IMR-90 (cell line): ENCODE data around the gene ZNF571. TPM values are rescaled to one million over a fixed set of nuclear protein-coding genes. Genes with fewer than 3 reads are reported as not detected.
A peak's percentile ranks its signal among the peaks of the same experiment; 100 is the strongest.

Source experiments
- ATAC-seq: fragments of 200-7000 bp; cut with Tn5 transposase; 2 replicates; pipeline ENCODE4 v1.9.1; 2020; ENCODE audit warnings: low read depth, mild to moderate bottlenecking, moderate library complexity
- BruUV-seq: library from RNA; stranded (reverse); fragments of 400-500 nt; replicated peaks from 2 replicates; lab custom pipeline; 2021; lab: Mats Ljungman, UMichigan
- CTCF ChIA-PET: fragments of 300-600 bp; formaldehyde crosslinking; extraction: SDS; loops from one replicate; lab custom pipeline; 2021; ENCODE audit warnings: antibody characterized with exemption; lab: Yijun Ruan, JAX
- POLR2A ChIA-PET: fragments of 300-600 bp; sonication (Branson Sonifier 250); formaldehyde crosslinking; loops from one replicate; lab custom pipeline; 2022; ENCODE audit warnings: antibody characterized with exemption; ENCODE audit not compliant: unreplicated experiment; lab: Charles Lee
- DNase-seq: peaks from one replicate; pipeline ENCODE4 v3.0.0; 2013
- H2AFZ ChIP-seq: replicated peaks from 2 replicates; pipeline ENCODE3; 2013; ENCODE audit warnings: low read length, mild to moderate bottlenecking; ENCODE audit not compliant: poor library complexity
- H2AK5ac ChIP-seq: 2 replicates; pipeline ENCODE4 v1.6.1; 2013; ENCODE audit warnings: low read depth, low read length, inconsistent platforms
- H2AK9ac ChIP-seq: replicated peaks from 2 replicates; pipeline ENCODE3; 2013; ENCODE audit warnings: mild to moderate bottlenecking, low read depth, low read length, moderate library complexity; ENCODE audit not compliant: poor library complexity
- H2BK120ac ChIP-seq: 2 replicates; pipeline ENCODE4 v1.6.1; 2013; ENCODE audit warnings: low read depth, low read length, inconsistent platforms
- H2BK15ac ChIP-seq: 3 replicates; pipeline ENCODE4 v1.6.1; 2013; ENCODE audit warnings: low read depth, low read length, inconsistent platforms
- H2BK20ac ChIP-seq: 2 replicates; pipeline ENCODE4 v1.6.1; 2013; ENCODE audit warnings: low read depth, mild to moderate bottlenecking, inconsistent platforms, low read length, moderate library complexity
- H2BK5ac ChIP-seq: 2 replicates; pipeline ENCODE4 v1.6.1; 2013; ENCODE audit warnings: mild to moderate bottlenecking, low read depth, low read length, inconsistent platforms; ENCODE audit not compliant: poor library complexity, severe bottlenecking
- H3K14ac ChIP-seq: replicated peaks from 2 replicates; pipeline ENCODE4 v1.6.1; 2013; ENCODE audit warnings: low read depth, low read length, inconsistent platforms
- H3K18ac ChIP-seq: 2 replicates; pipeline ENCODE4 v1.6.1; 2013; ENCODE audit warnings: low read depth, low read length, control low read depth
- H3K23ac ChIP-seq: 2 replicates; pipeline ENCODE4 v1.6.1; 2013; ENCODE audit warnings: low read depth, low read length, inconsistent platforms
- H3K27ac ChIP-seq: 2 replicates; pipeline ENCODE4 v1.5.1; 2013; ENCODE audit warnings: mild to moderate bottlenecking, control low read depth, low read length; ENCODE audit not compliant: insufficient read depth
- H3K27me3 ChIP-seq: 2 replicates; pipeline ENCODE4 v1.6.1; 2013; ENCODE audit warnings: low read length; ENCODE audit not compliant: control insufficient read depth, insufficient read depth
- H3K36me3 ChIP-seq: 2 replicates; pipeline ENCODE4 v1.6.1; 2013; ENCODE audit warnings: low read length, mixed read lengths; ENCODE audit not compliant: control insufficient read depth, insufficient read depth
- H3K4ac ChIP-seq: 2 replicates; pipeline ENCODE4 v1.6.1; 2013; ENCODE audit warnings: low read depth, low read length, inconsistent platforms
- H3K4me1 ChIP-seq: 2 replicates; pipeline ENCODE4 v1.6.1; 2013; ENCODE audit warnings: low read length, mixed read lengths; ENCODE audit not compliant: control insufficient read depth, insufficient read depth
- H3K4me2 ChIP-seq: 2 replicates; pipeline ENCODE4 v1.6.1; 2013; ENCODE audit warnings: low read depth, mild to moderate bottlenecking, control low read depth, low read length, moderate library complexity
- H3K4me3 ChIP-seq: 2 replicates; pipeline ENCODE4 v1.5.1; 2013; ENCODE audit warnings: low read depth, mild to moderate bottlenecking, control low read depth, low read length, moderate library complexity; ENCODE audit not compliant: insufficient read depth
- H3K56ac ChIP-seq: 2 replicates; pipeline ENCODE4 v1.6.1; 2013; ENCODE audit warnings: low read length, inconsistent platforms; ENCODE audit not compliant: insufficient read depth; ENCODE audit errors: extremely low read depth
- H3K79me1 ChIP-seq, 2 experiments: 2 replicates each; pipeline ENCODE4 v1.6.1; 2013; ENCODE audit warnings: low read length in 2 of 2, inconsistent platforms in 1 of 2, low read depth in 1 of 2
- H3K9ac ChIP-seq: 2 replicates; pipeline ENCODE4 v1.6.1; 2013; ENCODE audit warnings: low read depth, low read length, control low read depth
- H3K9me1 ChIP-seq: 2 replicates; pipeline ENCODE4 v1.6.1; 2013; ENCODE audit warnings: low read length, inconsistent platforms; ENCODE audit not compliant: insufficient read depth
- H3K9me3 ChIP-seq: 2 replicates; pipeline ENCODE4 v1.6.1; 2013; ENCODE audit warnings: low read length; ENCODE audit not compliant: control insufficient read depth, insufficient read depth
- H4K20me1 ChIP-seq: 2 replicates; pipeline ENCODE4 v1.6.1; 2013; ENCODE audit warnings: low read length, inconsistent platforms; ENCODE audit not compliant: insufficient read depth
- H4K5ac ChIP-seq: 2 replicates; pipeline ENCODE4 v1.6.1; 2013; ENCODE audit warnings: mild to moderate bottlenecking, low read depth, low read length, control low read depth
- H4K8ac ChIP-seq, 2 experiments: 2 replicates each; pipeline ENCODE4 v1.6.1; 2013; ENCODE audit warnings: low read depth in 2 of 2, low read length in 2 of 2, control low read depth in 1 of 2, inconsistent platforms in 1 of 2
- H4K91ac ChIP-seq: 2 replicates; pipeline ENCODE4 v1.6.1; 2013; ENCODE audit warnings: low read depth, low read length, inconsistent platforms; ENCODE audit not compliant: insufficient read depth
- CEBPB ChIP-seq: IDR thresholded peaks from 2 replicates; pipeline ENCODE4 v1.6.1; 2012; ENCODE audit warnings: low read depth, low read length, improper control_type of control experiment
- CTCF ChIP-seq: conservative IDR thresholded peaks from 2 replicates; pipeline ENCODE4 v1.5.1; 2012; ENCODE audit warnings: mild to moderate bottlenecking, low read depth, low read length, improper control_type of control experiment
- ELK1 ChIP-seq: fragments of 150-350 bp; IDR thresholded peaks from 2 replicates; pipeline ENCODE4 v1.6.1; 2016; ENCODE audit warnings: low read depth, mild to moderate bottlenecking, low read length, moderate library complexity, borderline replicate concordance
- MAZ ChIP-seq: IDR thresholded peaks from 2 replicates; pipeline ENCODE4 v1.6.1; 2012; ENCODE audit warnings: low read depth, mild to moderate bottlenecking, low read length, improper control_type of control experiment, moderate library complexity, borderline replicate concordance
- MXI1 ChIP-seq: IDR thresholded peaks from 2 replicates; pipeline ENCODE4 v1.6.1; 2012; ENCODE audit warnings: low read depth, mild to moderate bottlenecking, low read length, moderate library complexity, borderline replicate concordance
- NFE2L2 ChIP-seq: fragments of 150-350 bp; IDR thresholded peaks from 2 replicates; pipeline ENCODE4 v1.6.1; 2016; ENCODE audit warnings: low read depth, mild to moderate bottlenecking, low read length
- POLR2A ChIP-seq: IDR thresholded peaks from 2 replicates; pipeline ENCODE4 v1.6.1; 2012; ENCODE audit warnings: mild to moderate bottlenecking, low read depth, low read length
- RAD21 ChIP-seq: IDR thresholded peaks from 2 replicates; pipeline ENCODE4 v1.6.1; 2012; ENCODE audit warnings: low read length, improper control_type of control experiment
- RFX5 ChIP-seq: IDR thresholded peaks from 2 replicates; pipeline ENCODE4 v1.8.0; 2012; ENCODE audit warnings: low read depth, mild to moderate bottlenecking, low read length, moderate library complexity
- WGBS, 2 experiments: methylation state at CpG; one replicate each; pipeline versions ENCODE4 v1.1.5 to v1.1.7; 2013; ENCODE audit warnings: missing lambda C conversion rate in 2 of 2; ENCODE audit not compliant: insufficient read length in 1 of 2; ENCODE audit errors: extremely low coverage in 2 of 2; 5-methylcytosine and 5-hydroxymethylcytosine counted together
- dilution Hi-C: fragments of 300-500 bp; cut with HindIII; formaldehyde crosslinking; loops from one replicate; pipeline ENCODE4 v1.14.3; 2018; ENCODE audit warnings: low sequenced_read_pairs; ENCODE audit not compliant: unreplicated experiment
- in situ Hi-C: fragments of 300-500 bp; cut with MboI; formaldehyde crosslinking; loops from 3 replicates; pipeline ENCODE4 v1.14.3; 2019; ENCODE audit warnings: low sequenced_read_pairs, inconsistent platforms, mixed read lengths
- intact Hi-C: fragments of 100-400 bp; cut with micrococcal nuclease; formaldehyde crosslinking; loops from 2 replicates; pipeline ENCODE4 v1.10.0; 2022
- polyA plus RNA-seq, 3 experiments: library from polyadenylated mRNA; depleted of rRNA; stranded (reverse); fragments of >200 nt; gene quantifications; 2 replicates each; pipeline ENCODE4 v1.2.3, GENCODE V29; 2012; ENCODE audit warnings: low replicate concordance in 1 of 3
- total RNA-seq: library from RNA; depleted of rRNA; stranded (reverse); fragments of >200 nt; gene quantifications from 2 replicates; pipeline ENCODE4 v1.2.3, GENCODE V29; 2012

Gene ZNF571
- total and polyA plus RNA-seq, 2 of the 4 experiments (the other 2 are of a cell fraction), result 0.82 to 2.2 TPM

DNA sequence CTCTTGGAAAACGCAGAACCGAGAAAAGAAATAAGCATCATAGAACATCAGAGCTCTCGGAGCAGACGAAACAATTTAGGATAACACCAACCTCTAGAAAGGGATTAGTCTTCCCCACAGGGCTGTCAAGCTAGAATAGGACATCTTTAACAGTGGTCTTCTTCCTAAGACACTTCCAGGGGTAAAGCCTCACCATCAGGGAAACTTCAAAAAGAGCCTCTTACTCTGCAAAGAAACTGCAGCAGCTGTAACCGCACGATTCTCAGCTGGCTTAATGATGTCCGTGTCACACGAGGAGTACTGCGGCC lies 642 bp downstream of the ZNF571 start:
- Histone ChIP-seq H3K23ac (no peak overlapping the region), H3K4me1 (no peaks in the 10 kb centered on the region), H3K79me1 (no peaks in the 10 kb centered on the region), H2BK15ac (no peak overlapping the region), H2AFZ (peak overlapping the region; percentile 98), H2BK5ac (no peak overlapping the region), H4K20me1 (no peaks in the 10 kb centered on the region), H4K91ac (no peak overlapping the region), H3K9ac (peak overlapping the region; percentile 68), H3K27me3 (no peaks in the 10 kb centered on the region), H4K5ac (no peak overlapping the region; the same call in 1 of the 2 replicates), H2BK120ac (no peak overlapping the region), H3K18ac (no peak overlapping the region), H3K4ac (no peak overlapping the region), H3K4me3 (peak overlapping the region; percentile 91), H2AK9ac (no peak overlapping the region), H2AK5ac (no peak overlapping the region), H3K9me3 (no peaks in the 10 kb centered on the region), H3K56ac (no peak overlapping the region), H3K9me1 (no peaks in the 10 kb centered on the region), H3K4me2 (peak overlapping the region; percentile 76), H3K14ac (no peak overlapping the region), H3K36me3 (no peaks in the 10 kb centered on the region), H2BK20ac (no peak overlapping the region), H3K27ac (no peak overlapping the region; the same call in 1 of the 2 replicates), H4K8ac (peak overlapping the region; percentile 78)
- in situ Hi-C loops (no loop called here), dilution Hi-C loops (no loop called here), intact Hi-C loops (loop anchor here (1.0 to 10.0 kb wide), 2 partner anchors 125 to 181 kb away; partner anchors contain the start of genes ZNF570 and ZNF573)
- BruUV-seq, result no TSS peak
- DNase-seq (no peak), ATAC-seq (no peak)
- POLR2A ChIA-PET, result no interaction called here
- 2% methylated on average over 5 of the region's 9 CpGs; no CpG with 5 or more reads in 1 of the 2 experiments for WGBS, 2 experiments
- CTCF ChIA-PET, result no interaction called here
- TF ChIP-seq RFX5 (no peak), RAD21 (no peak), POLR2A (no peak), NFE2L2 (no peak), CEBPB (no peak), MXI1 (no peak), CTCF (no peak), MAZ (no peak), ELK1 (no peak)
